A549 (cell line): ENCODE results near the gene KIRREL2. TPM values are rescaled to one million over a fixed set of nuclear protein-coding genes. Genes with fewer than 3 reads are reported as not detected.
"Not testable (repeated sequence)": the region's sequence is repeated elsewhere in the genome, so short reads cannot be mapped to it uniquely, and the experiment has no call there.

Experiments used
- ATAC-seq, 2 experiments: fragments of 200-7000 bp in 1 of 2; fragments of >200 bp in 1 of 2; cut with Nextera tagmentation in 1 of 2; cut with Tn5 transposase in 1 of 2; 3 replicates each; pipeline versions ENCODE4 v1.8.0 to v1.9.1; 2018 to 2020; ENCODE audit warnings: mild to moderate bottlenecking in 1 of 2, moderate library complexity in 1 of 2
- CTCF ChIA-PET: fragments of 300-600 bp; sonication (Branson Sonifier 250); formaldehyde crosslinking; extraction: SDS; loops from one replicate; lab custom pipeline; 2021; ENCODE audit warnings: antibody characterized with exemption, inconsistent platforms; lab: Yijun Ruan, JAX
- POLR2A ChIA-PET: fragments of 350-600 bp; formaldehyde crosslinking; extraction: SDS; loops from one replicate; lab custom pipeline; 2021; ENCODE audit warnings: antibody characterized with exemption, inconsistent platforms; lab: Yijun Ruan, JAX
- DNase-seq, 2 experiments: peaks; one replicate each; pipeline versions ENCODE4 v3.0.0 to v3.0.0-alpha.2; 2011 to 2016; ENCODE audit warnings: low read depth in 1 of 2, low spot score in 1 of 2
- FAIRE-seq: peaks from 2 replicates; lab custom pipeline; 2011; peaks lifted over from hg19 to GRCh38; lab: Jason Lieb, UNC
- H3K27ac ChIP-seq, 2 experiments: fragments of >200 bp; sonication (Bioruptor Twin); formaldehyde crosslinking; 3 replicates each; pipeline ENCODE4 v1.5.1; 2016 to 2017
- H3K4me1 ChIP-seq: fragments of >200 bp; sonication (Bioruptor Twin); formaldehyde crosslinking; 3 replicates; pipeline ENCODE4 v1.6.1; 2016
- H3K4me2 ChIP-seq: fragments of >200 bp; sonication (Bioruptor Twin); formaldehyde crosslinking; 3 replicates; pipeline ENCODE4 v1.6.1; 2016
- H3K4me3 ChIP-seq: fragments of >200 bp; sonication (Bioruptor Twin); formaldehyde crosslinking; 3 replicates; pipeline ENCODE4 v1.5.1; 2016
- H3K9me3 ChIP-seq: fragments of >200 bp; sonication (Bioruptor Twin); formaldehyde crosslinking; 3 replicates; pipeline ENCODE4 v1.6.1; 2016
- CBX2 ChIP-seq: fragments of 200-600 bp; sonication (generic); IDR thresholded peaks from 2 replicates; pipeline ENCODE4 v1.6.1; 2016; ENCODE audit warnings: low read depth, mild to moderate bottlenecking, borderline replicate concordance
- CHD2 ChIP-seq: fragments of 150-350 bp; IDR thresholded peaks from 2 replicates; pipeline ENCODE4 v1.6.1; 2014; ENCODE audit warnings: low read length; ENCODE audit not compliant: partially characterized antibody
- CHD4 ChIP-seq: fragments of 200-600 bp; sonication (generic); IDR thresholded peaks from 2 replicates; pipeline ENCODE4 v1.6.1; 2016; ENCODE audit warnings: antibody characterized with exemption, mild to moderate bottlenecking, borderline replicate concordance
- CTCF ChIP-seq: fragments of >200 bp; sonication (Bioruptor Twin); formaldehyde crosslinking; IDR thresholded peaks from 3 replicates; pipeline ENCODE4 v1.5.1; 2016
- EHMT2 ChIP-seq: fragments of 200-600 bp; sonication (generic); IDR thresholded peaks from 2 replicates; pipeline ENCODE4 v1.6.1; 2016; ENCODE audit warnings: antibody characterized with exemption, low read depth, mild to moderate bottlenecking, moderate library complexity
- HOXA7 ChIP-seq: fragments of 250-450 bp; sonication (Bioruptor Pico); IDR thresholded peaks from 2 replicates; pipeline ENCODE4 v1.5.0; 2020; ENCODE audit warnings: mild to moderate bottlenecking, moderate library complexity
- JUNB ChIP-seq: fragments of >200 bp; sonication (Bioruptor Twin); formaldehyde crosslinking; IDR thresholded peaks from 2 replicates; pipeline ENCODE4 v1.6.1; 2016
- MAFK ChIP-seq: fragments of 450-650 bp; IDR thresholded peaks from 2 replicates; pipeline ENCODE4 v1.6.1; 2014; ENCODE audit not compliant: partially characterized antibody
- NPAS2 ChIP-seq: fragments of 250-450 bp; sonication (Bioruptor Pico); IDR thresholded peaks from 2 replicates; pipeline ENCODE4 v1.8.0; 2022; ENCODE audit warnings: mild to moderate bottlenecking, moderate library complexity, borderline replicate concordance
- NR3C1 ChIP-seq: fragments of >200 bp; sonication (Bioruptor Twin); formaldehyde crosslinking; IDR thresholded peaks from 3 replicates; pipeline ENCODE4 v1.6.1; 2017
- PHF8 ChIP-seq: fragments of 200-600 bp; sonication (generic); IDR thresholded peaks from 2 replicates; pipeline ENCODE4 v1.6.1; 2016; ENCODE audit warnings: low read depth, mild to moderate bottlenecking, antibody characterized with exemption, moderate library complexity, borderline replicate concordance
- RCOR1 ChIP-seq: fragments of 150-350 bp; IDR thresholded peaks from 2 replicates; pipeline ENCODE4 v1.6.1; 2014; ENCODE audit warnings: antibody characterized with exemption, low read length, low read depth
- RFX5 ChIP-seq: fragments of 450-650 bp; IDR thresholded peaks from 2 replicates; pipeline ENCODE4 v1.7.1; 2014; ENCODE audit warnings: antibody characterized with exemption, mild to moderate bottlenecking, moderate library complexity
- ZC3H11A ChIP-seq: fragments of 450-650 bp; IDR thresholded peaks from 2 replicates; pipeline ENCODE4 v1.6.1; 2014; ENCODE audit warnings: antibody characterized with exemption, mild to moderate bottlenecking
- WGBS: methylation state at CpG from one replicate; pipeline ENCODE4 v1.1.6; 2017; ENCODE audit errors: missing lambda C conversion rate; 5-methylcytosine and 5-hydroxymethylcytosine counted together
- polyA plus RNA-seq, 4 experiments: library from polyadenylated mRNA; depleted of rRNA in 3 of 4; stranded (reverse); fragments of >200 nt; fragmentation: RNase III in 1 of 4; extraction: RNeasy Plus Mini Kit Qiagen cat#74134 plus additional on column Dnase treatment in 1 of 4; gene quantifications; 2 replicates in 3 of 4; 3 replicates in 1 of 4; pipeline ENCODE4 v1.2.3, GENCODE V29; 2011 to 2017
- TF ChIP-seq, protein P1 (sequence below): fragments of 200-600 bp; sonication (generic); IDR thresholded peaks from 2 replicates; pipeline ENCODE4 v1.6.1; 2016; ENCODE audit warnings: antibody characterized with exemption, mild to moderate bottlenecking, moderate library complexity
- TF ChIP-seq, protein P2 (sequence below): fragments of >200 bp; sonication (Bioruptor Twin); formaldehyde crosslinking; IDR thresholded peaks from 3 replicates; pipeline ENCODE4 v1.6.1; 2016
- TF ChIP-seq, protein P3 (sequence below): fragments of >200 bp; sonication (Bioruptor Twin); formaldehyde crosslinking; IDR thresholded peaks from 2 replicates; pipeline ENCODE4 v1.6.1; 2016

Gene KIRREL2
- polyA plus RNA-seq, 2 of the 4 experiments (the other 2 are of a cell fraction): 0.26 to 0.54 TPM

DNA sequence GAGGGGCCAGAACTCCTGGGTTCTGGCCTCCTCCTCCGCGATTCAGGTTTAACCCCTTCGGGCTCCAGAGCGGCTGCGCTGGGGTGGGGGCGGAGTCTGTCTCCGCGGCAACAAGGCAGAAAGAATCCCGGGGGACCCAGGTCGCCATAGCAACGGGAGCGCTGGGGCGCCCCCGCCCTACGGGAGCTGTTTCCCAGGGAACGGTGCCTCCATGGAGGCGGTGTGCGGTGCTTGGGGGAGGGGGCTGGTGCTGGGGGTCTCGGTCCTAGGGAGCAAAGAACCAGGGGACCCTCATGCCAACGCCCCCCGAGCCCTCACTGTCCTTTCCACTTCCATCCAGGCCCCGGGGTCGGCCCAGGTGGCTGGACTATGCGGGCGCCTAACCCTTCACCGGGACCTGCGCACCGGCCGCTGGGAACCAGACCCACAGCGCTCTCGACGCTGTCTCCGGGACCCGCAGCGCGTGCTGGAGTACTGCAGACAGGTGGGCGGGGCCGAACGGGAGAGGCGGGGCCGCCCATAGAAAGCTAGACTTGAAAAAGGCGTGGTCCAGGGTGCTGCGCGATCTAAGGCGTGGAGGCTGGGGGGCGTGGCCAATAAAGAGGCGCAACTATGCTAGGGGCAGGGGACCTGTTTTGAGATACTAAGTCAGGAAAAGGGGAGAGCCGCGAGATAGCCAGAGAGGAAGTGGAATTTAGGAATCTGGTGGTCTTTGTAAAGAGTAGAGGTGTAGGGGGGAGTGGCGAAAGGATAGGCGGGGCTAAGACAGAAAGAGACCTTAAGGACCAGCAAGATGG lies 12.8 kb downstream of the KIRREL2 start (continued):
- TF ChIP-seq, protein P1, sequence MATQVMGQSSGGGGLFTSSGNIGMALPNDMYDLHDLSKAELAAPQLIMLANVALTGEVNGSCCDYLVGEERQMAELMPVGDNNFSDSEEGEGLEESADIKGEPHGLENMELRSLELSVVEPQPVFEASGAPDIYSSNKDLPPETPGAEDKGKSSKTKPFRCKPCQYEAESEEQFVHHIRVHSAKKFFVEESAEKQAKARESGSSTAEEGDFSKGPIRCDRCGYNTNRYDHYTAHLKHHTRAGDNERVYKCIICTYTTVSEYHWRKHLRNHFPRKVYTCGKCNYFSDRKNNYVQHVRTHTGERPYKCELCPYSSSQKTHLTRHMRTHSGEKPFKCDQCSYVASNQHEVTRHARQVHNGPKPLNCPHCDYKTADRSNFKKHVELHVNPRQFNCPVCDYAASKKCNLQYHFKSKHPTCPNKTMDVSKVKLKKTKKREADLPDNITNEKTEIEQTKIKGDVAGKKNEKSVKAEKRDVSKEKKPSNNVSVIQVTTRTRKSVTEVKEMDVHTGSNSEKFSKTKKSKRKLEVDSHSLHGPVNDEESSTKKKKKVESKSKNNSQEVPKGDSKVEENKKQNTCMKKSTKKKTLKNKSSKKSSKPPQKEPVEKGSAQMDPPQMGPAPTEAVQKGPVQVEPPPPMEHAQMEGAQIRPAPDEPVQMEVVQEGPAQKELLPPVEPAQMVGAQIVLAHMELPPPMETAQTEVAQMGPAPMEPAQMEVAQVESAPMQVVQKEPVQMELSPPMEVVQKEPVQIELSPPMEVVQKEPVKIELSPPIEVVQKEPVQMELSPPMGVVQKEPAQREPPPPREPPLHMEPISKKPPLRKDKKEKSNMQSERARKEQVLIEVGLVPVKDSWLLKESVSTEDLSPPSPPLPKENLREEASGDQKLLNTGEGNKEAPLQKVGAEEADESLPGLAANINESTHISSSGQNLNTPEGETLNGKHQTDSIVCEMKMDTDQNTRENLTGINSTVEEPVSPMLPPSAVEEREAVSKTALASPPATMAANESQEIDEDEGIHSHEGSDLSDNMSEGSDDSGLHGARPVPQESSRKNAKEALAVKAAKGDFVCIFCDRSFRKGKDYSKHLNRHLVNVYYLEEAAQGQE: peak; percentile 26; the same call in 1 of the 2 replicates
- TF ChIP-seq MAFK (no peak), JUNB (no peak)
- TF ChIP-seq, protein P2, sequence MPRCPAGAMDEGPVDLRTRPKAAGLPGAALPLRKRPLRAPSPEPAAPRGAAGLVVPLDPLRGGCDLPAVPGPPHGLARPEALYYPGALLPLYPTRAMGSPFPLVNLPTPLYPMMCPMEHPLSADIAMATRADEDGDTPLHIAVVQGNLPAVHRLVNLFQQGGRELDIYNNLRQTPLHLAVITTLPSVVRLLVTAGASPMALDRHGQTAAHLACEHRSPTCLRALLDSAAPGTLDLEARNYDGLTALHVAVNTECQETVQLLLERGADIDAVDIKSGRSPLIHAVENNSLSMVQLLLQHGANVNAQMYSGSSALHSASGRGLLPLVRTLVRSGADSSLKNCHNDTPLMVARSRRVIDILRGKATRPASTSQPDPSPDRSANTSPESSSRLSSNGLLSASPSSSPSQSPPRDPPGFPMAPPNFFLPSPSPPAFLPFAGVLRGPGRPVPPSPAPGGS: no peak

GRCh38 chr19:35870124-35870736 lies 13.5 kb downstream of the KIRREL2 start:
- FAIRE-seq (peak; percentile 95), ATAC-seq (peak; percentile 7 to 10; a peak in 5 of 6 replicates), DNase-seq (peak; percentile 95 to 96)
- peak overlapping the region; percentile 94 for H3K4me2 ChIP-seq
- H3K27ac ChIP-seq: peak overlapping the region; percentile 41 to 80; a peak in 5 of 6 replicates
- peaks cover 19% of the 10 kb centered on the region for H3K4me1 ChIP-seq
- 53% methylated on average over 26 of the region's 26 CpGs for WGBS
- not testable (repeated sequence) for H3K9me3 ChIP-seq
- POLR2A ChIA-PET: interaction anchor here (0.6 to 1.6 kb wide), 14 partner anchors 9 to 245 kb away, joined by 3 to 13 read pairs (median 4); partner anchors contain the start of genes COX6B1, KIRREL2, LIN37 and POLR2I
- CTCF ChIA-PET: interaction anchor here (0.6 to 5.6 kb wide), 11 partner anchors 11 to 641 kb away, joined by 3 to 40 read pairs (median 5); partner anchors contain the start of genes FAM187B and KIRREL2
- peak overlapping the region; percentile 59 for H3K4me3 ChIP-seq

DNA sequence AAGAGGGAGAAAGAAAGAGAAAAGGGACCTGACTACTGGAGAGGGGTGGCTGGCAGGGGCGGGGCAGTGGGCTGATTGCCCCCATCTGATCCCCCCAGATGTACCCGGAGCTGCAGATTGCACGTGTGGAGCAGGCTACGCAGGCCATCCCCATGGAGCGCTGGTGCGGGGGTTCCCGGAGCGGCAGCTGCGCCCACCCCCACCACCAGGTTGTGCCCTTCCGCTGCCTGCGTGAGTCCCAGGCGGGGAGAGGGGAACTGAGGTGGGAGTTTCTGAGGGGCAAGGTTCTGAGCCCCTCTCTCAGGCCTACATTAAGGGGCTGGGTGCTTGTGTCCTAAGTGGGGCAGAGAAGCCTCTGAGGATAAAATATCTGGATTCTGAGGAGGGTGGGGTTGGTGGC lies 14.1 kb downstream of the KIRREL2 start:
- H3K4me2 ChIP-seq: no peak overlapping the region
- POLR2A ChIA-PET: interaction anchor here (1.3 to 1.6 kb wide), 4 partner anchors 14 to 244 kb away, joined by 4 to 13 read pairs (median 8); partner anchors contain the start of genes KIRREL2, LIN37, POLR2I and TBCB
- H3K4me1 ChIP-seq: peaks cover 19% of the 10 kb centered on the region
- WGBS: 91% methylated on average over 12 of the region's 12 CpGs
- H3K27ac ChIP-seq: no peak overlapping the region
- DNase-seq: no peak
- no peak overlapping the region for H3K4me3 ChIP-seq
- FAIRE-seq: no peak
- H3K9me3 ChIP-seq: no peaks in the 10 kb centered on the region
- no peak for ATAC-seq
- CTCF ChIA-PET: interaction anchor here (0.5 to 5.6 kb wide), 7 partner anchors 11 to 190 kb away, joined by 3 to 40 read pairs (median 6); no protein-coding TSS in a partner anchor
- TF ChIP-seq CHD4 (no peak), RFX5 (no peak), ZC3H11A (no peak), RCOR1 (no peak), CHD2 (no peak), CTCF (no peak), CBX2 (no peak), HOXA7 (CRISPR knock-in tag) (no peak), NPAS2 (CRISPR knock-in tag) (no peak), EHMT2 (no peak), PHF8 (no peak), NR3C1 (no peak)
- TF ChIP-seq, protein P3, sequence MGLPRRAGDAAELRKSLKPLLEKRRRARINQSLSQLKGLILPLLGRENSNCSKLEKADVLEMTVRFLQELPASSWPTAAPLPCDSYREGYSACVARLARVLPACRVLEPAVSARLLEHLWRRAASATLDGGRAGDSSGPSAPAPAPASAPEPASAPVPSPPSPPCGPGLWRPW: no peak
